Activated CD4-positive, alpha-beta T cell treated with anti-CD3 and anti-CD28 coated beads, Interleukin-2, amount 50 U/mL, for 16 hours (primary cell): ENCODE results near the gene NDUFA11.
"Not testable (repeated sequence)": the region's sequence is repeated elsewhere in the genome, so short reads cannot be mapped to it uniquely, and the experiment has no call there.

Experiments
- DNase-seq: peaks from one replicate; pipeline ENCODE4 v3.0.0-alpha.2; 2020

The NDUFA11 gene

DNA sequence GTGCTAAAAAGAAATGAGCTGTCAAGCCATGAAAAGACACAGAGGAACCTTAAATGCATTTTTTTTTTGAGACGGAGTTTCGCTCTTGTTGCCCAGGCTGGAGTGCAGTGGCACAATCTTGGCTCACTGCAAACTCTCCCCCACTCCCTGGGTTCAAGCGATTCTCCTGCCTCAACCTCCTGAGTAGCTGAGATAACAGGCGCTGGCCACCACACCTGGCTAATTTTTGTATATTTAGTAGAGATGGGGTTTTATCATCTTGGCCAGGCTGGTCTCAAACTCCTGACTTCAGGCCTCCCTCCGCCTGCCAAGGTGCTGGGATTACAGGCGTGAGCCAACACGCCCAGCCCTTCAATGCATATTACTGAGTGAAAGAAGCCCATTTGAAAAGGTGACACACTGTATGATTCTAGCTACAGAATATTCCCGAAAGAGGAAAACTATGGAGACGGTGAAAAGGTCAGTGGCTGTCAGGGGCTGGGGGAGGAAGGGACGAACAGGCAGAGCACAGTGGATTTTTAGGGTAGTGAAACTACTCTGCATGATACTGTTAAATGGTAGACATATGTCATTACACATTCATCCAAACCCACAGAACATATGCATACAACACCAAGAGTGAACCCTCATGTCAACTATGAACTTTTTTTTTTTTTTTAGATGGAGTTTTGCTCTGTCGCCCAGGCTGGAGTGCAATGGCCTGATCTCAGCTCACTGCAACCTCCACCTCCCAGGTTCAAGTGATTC lies 19.4 kb downstream of the NDUFA11 start:
- DNase-seq = not testable (repeated sequence)

GRCh38 chr19:5883157-5883873 lies 20.3 kb downstream of the NDUFA11 start:
- not testable (repeated sequence) for DNase-seq

DNA sequence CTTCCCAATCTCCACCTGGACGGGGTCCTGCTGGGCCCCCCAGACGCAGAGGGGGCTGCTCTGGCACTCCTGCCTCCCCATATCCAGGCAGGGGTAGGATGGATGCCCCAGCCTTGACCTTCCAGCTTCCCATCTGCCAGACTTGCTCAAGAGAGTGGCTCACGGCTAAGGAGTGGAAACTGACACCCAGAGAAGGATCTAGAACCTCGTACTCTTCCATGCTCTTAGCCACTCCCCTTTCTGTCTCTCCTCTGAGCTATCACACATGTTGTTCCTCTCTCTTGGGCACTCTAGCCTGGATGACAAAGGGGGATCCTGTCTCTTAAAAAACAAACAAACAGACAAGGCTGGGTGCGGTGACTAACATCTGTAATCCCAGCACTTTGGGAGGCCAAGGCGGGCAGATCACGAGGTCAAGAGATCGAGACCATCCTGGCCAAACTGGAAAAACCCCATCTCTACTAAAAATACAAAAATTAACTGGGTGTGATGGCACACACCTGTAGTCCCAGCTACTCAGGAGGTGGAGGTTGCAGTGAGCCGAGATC lies 21.1 kb downstream of the NDUFA11 start:
- DNase-seq = no peak

- no peak for DNase-seq
Measured at GRCh38 chr19:5881543-5882299, 21.9 kb downstream of the NDUFA11 start.

DNA sequence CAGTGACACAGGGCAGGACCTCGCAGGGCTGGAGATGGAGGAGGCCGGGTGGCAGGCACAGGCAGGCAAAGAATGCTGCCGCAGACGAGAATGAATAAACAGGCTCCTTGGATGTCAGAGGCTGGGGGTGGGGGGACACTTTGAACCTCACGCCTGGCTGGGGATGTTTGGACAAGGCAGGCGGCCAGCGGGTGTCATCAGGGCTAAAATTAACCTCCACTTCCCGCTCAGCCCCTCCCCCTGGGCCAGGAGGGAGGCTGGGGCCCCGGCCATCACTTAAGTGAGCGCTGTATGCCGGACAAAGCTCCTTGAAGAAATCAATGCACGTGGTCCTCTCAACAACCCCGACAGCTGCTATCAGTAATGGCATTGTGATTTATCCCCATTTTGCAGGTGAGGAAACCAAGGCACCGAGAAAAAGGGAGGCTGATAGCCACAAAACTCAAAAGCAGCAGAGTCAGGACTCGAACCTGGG lies 22.9 kb downstream of the NDUFA11 start:
- no peak for DNase-seq

- no peak for DNase-seq
Measured at GRCh38 chr19:5880196-5880595, 23.4 kb downstream of the NDUFA11 start.

GRCh38 chr19:5877882-5878281 lies 25.7 kb downstream of the NDUFA11 start:
- DNase-seq = no peak

GRCh38 chr19:5877427-5877826 lies 26.2 kb downstream of the NDUFA11 start:
- DNase-seq = no peak

DNA sequence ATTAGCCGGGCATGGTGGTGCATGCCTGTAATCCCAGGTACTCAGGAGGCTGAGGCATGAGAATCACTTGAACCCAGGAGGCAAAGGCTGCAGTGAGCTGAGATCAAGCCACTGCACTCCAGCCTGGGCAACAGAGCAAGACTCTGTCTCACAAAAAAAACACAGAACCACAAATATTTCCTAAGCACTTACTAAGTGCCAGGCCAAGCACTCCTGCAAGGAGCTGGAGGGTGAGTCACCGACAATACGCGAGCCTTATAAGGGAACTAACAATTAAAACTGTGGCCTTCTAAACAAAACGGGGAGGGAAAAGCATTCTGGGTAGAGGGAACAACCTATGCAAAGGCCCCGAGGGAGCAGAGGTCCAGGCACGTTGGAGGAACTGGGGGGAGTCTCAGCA lies 29.1 kb downstream of the NDUFA11 start:
- DNase-seq = not testable (repeated sequence)

- DNase-seq = no peak
Measured at GRCh38 chr19:5873617-5874199, 29.9 kb downstream of the NDUFA11 start.

- no peak for DNase-seq
Measured at GRCh38 chr19:5870986-5871394, 32.6 kb downstream of the NDUFA11 start.

DNA sequence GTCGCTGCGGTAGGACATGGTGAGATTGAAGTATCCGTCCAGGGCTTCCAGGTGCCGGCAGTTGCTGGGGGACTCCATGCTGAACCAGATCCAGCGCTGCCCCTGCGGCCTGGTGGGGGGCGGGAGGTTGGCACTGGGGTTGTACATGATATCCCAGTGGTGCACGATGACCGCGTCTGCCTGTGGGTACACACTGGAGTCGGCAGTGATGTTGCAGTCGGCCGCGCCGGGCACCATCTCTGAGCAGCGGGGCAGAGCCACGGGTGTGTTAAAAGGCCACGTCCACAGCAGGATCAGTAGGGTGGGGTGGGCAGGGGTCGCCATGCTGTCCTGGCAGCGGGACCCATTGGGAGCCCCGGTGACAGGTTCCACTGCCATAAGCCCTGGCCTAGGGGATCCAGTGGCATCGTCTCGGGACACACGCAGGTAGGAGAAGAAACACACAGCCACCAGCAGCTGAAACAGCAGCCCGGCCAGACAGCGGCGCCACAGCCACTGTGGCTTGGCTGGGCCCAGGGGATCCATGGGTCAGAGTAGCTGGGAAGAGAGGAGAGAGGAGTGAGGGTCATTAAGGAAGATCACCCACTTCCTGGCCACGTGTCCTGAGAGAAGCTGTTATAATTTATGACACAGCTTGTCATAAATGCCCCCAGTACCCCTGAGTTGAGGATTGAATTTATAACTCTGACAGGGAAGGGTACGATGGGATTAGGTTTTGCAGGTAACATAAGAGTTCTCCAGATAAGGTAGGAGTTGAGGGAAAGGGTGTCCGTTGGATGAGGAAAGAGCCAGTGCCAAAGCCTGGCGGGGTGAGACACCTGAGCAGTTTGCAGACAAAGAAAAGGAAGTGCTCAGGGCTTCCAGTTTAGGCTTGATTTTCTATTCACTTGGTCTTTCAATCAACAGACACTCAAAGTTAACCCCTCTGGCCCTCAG lies 36.1 kb downstream of the NDUFA11 start:
- DNase-seq = no peak

- no peak for DNase-seq
Measured at GRCh38 chr19:5865772-5866171, 37.8 kb downstream of the NDUFA11 start.

GRCh38 chr19:5864725-5865486 lies 38.7 kb downstream of the NDUFA11 start:
- DNase-seq = no peak

GRCh38 chr19:5864013-5864720 lies 39.4 kb downstream of the NDUFA11 start:
- DNase-seq = no peak

GRCh38 chr19:5863030-5863665 lies 40.4 kb downstream of the NDUFA11 start:
- no peak for DNase-seq

- DNase-seq = no peak
Measured at GRCh38 chr19:5857203-5858081, 46.1 kb downstream of the NDUFA11 start.

DNA sequence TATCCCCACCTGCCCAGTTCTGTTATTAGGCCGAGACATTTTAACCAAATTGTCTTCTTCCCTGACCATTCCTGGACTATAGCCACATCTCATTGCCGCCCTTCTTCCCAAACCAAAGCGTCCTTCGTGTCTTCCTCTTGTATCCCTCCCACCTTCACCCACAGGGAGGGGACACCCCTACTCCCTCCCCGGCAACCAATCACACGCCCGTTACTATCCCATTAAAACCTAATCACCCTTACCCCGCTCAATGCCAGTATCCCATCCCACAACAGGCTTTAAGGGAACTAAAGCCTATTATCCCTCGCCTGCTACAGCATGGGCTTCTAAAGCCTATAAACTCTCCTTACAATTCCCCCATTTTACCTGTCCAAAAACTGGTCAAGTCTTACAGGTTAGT lies 48.4 kb downstream of the NDUFA11 start:
- DNase-seq = not testable (repeated sequence)

GRCh38 chr19:5854121-5854520 lies 49.5 kb downstream of the NDUFA11 start:
- not testable (repeated sequence) for DNase-seq
